Measurements from ENCODE around the gene DRICH1. TPM values are rescaled to one million over a fixed set of nuclear protein-coding genes. Genes with fewer than 3 reads are reported as not detected.

DRICH1 gene
- total and polyA plus RNA-seq, 2 of the 8 experiments (the other 6 are each of a cell fraction or from before 2014, with no cell fraction given): 0.21 to 0.28 TPM

DNA sequence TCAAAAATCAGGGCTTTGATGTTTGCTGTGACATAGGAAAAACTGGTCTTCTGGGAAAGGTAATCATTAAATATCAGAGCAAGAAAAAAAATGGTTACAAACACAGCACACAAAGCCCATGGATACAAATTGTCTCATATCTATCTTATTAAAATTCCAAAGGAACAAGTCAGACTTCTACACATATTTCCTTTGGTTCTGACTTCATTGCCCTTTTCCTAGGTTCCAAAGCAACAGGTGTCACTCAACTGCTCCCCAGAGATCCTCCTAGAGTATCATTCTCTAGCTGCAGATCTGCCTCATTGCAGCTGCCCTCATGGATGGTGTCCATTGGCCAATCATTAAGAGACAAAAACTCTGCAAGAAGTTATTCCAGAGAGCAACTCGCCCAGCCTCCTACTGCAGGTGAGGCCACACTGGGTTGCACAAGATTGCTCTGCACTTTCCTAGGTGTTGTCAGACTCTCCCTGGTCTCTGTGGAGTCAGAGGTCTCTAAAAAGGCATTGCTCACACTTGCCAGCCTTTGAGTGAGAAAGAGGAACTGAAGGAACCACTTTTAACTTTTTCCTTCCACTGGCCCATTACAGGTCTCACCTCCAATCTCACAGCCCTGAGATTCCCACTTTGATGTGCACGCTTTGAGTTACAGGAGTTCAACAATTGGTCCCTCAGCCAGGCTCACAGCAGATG lies 5.7 kb downstream of the DRICH1 start:
- no peak overlapping the region for H4K8ac ChIP-seq (ENCODE audit: extremely low read depth, insufficient read depth, low read length)
- CTCF ChIA-PET (ENCODE audit: partially characterized antibody): interaction anchor here (0.6 kb wide), 1 partner anchor 12 kb away, joined by 3 read pairs; no protein-coding TSS in a partner anchor
- no peak overlapping the region for H2AFZ ChIP-seq (ENCODE audit: low read length)
- TF ChIP-seq SP4 (IDR thresholded peaks at IDR 0.05; ENCODE audit: low read length) (no peak), SP1 (IDR thresholded peaks at IDR 0.05; ENCODE audit: low read depth, low read length) (no peak), SIX5 (IDR thresholded peaks at IDR 0.05; ENCODE audit: low read depth, low read length) (no peak), CEBPB (IDR thresholded peaks at IDR 0.05; ENCODE audit: low read depth, low read length) (no peak), CHD2 (IDR thresholded peaks at IDR 0.05; ENCODE audit: low read length) (no peak), CBX5 (IDR thresholded peaks at IDR 0.05; ENCODE audit: low read depth, low read length) (no peak), SUZ12 (IDR thresholded peaks at IDR 0.05; ENCODE audit: low read length) (no peak), KDM4A (IDR thresholded peaks at IDR 0.05; ENCODE audit: low read depth, low read length, severe bottlenecking) (no peak), TAF7 (optimal IDR thresholded peaks at IDR 0.05; ENCODE audit: borderline replicate concordance, low read depth, low read length) (no peak), RXRA (IDR thresholded peaks at IDR 0.05; ENCODE audit: insufficient read depth, low read depth, low read length) (no peak), SIN3A (conservative IDR thresholded peaks at IDR 0.05 in 1 of 2, IDR thresholded peaks at IDR 0.05 in 1 of 2; ENCODE audit: low read depth in 1 of 2, low read length in 2 of 2) (no peak), POLR2A (IDR thresholded peaks at IDR 0.05; ENCODE audit: control extremely low read depth in 1 of 2, low read depth in 2 of 2, low read length in 2 of 2) (no peak)
- TF ChIP-seq, protein P1, sequence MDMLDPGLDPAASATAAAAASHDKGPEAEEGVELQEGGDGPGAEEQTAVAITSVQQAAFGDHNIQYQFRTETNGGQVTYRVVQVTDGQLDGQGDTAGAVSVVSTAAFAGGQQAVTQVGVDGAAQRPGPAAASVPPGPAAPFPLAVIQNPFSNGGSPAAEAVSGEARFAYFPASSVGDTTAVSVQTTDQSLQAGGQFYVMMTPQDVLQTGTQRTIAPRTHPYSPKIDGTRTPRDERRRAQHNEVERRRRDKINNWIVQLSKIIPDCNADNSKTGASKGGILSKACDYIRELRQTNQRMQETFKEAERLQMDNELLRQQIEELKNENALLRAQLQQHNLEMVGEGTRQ (IDR thresholded peaks at IDR 0.05; ENCODE audit: low read length): no peak

More for the DNA sequence above, 5.7 kb downstream of the DRICH1 start:
- no peak overlapping the region for H3K9ac ChIP-seq (replicated peaks in 1 of 4; ENCODE audit: extremely low read depth in 1 of 4, low read depth in 3 of 4, low read length in 3 of 4)
- no peak overlapping the region for H2AK5ac ChIP-seq (ENCODE audit: low read depth, low read length)
- no peak overlapping the region for H2BK12ac ChIP-seq (ENCODE audit: low read depth, low read length)
- no peak overlapping the region for H3K4me3 ChIP-seq (ENCODE audit: extremely low read depth in 1 of 4, insufficient read depth in 2 of 4, low read depth in 3 of 4, low read length in 4 of 4)
- H3K4ac ChIP-seq (replicated peaks; ENCODE audit: insufficient read length, low read depth, low read length): no peak overlapping the region
- POLR2A ChIA-PET (ENCODE audit: partially characterized antibody): no interaction called here
- no peak for DNase-seq (ENCODE audit: low read depth in 1 of 2, low spot score in 2 of 2)
- no peak overlapping the region for H2BK120ac ChIP-seq (replicated peaks; ENCODE audit: low read depth, low read length)
- H3K23ac ChIP-seq (ENCODE audit: insufficient read length): no peak overlapping the region
- H3K27ac ChIP-seq (ENCODE audit: low read depth, low read length): no peak overlapping the region
- no peak overlapping the region for H3K56ac ChIP-seq (replicated peaks; ENCODE audit: insufficient read length, low read depth, low read length)
- no peaks in the 10 kb centered on the region for H3K79me2 ChIP-seq (ENCODE audit: control insufficient read depth in 1 of 2, insufficient read depth in 2 of 2, low read length in 2 of 2)
- H2BK15ac ChIP-seq (ENCODE audit: low read length): no peak overlapping the region
- H3K18ac ChIP-seq (ENCODE audit: extremely low read depth, low read length): no peak overlapping the region
- no peaks in the 10 kb centered on the region for H3K36me3 ChIP-seq (ENCODE audit: control insufficient read depth in 2 of 4, insufficient read depth in 4 of 4, low read length in 3 of 4)
- H4K91ac ChIP-seq (replicated peaks; ENCODE audit: insufficient read length, low read length): no peak overlapping the region
- H2BK5ac ChIP-seq (ENCODE audit: low read depth, low read length): no peak overlapping the region
- H2BK20ac ChIP-seq (ENCODE audit: low read length): no peak overlapping the region
- H3K4me1 ChIP-seq (replicated peaks in 1 of 4; ENCODE audit: control insufficient read depth in 3 of 4, insufficient read depth in 4 of 4, low read length in 3 of 4): no peaks in the 10 kb centered on the region; a peak in 1 of 7 replicates
- no peak overlapping the region for H3K14ac ChIP-seq (ENCODE audit: insufficient read length)
- no peak overlapping the region for H3K4me2 ChIP-seq (ENCODE audit: insufficient read depth in 1 of 2, low read depth in 2 of 2, low read length in 2 of 2)
- no peak for FAIRE-seq
- no peaks in the 10 kb centered on the region for H4K20me1 ChIP-seq (replicated peaks in 1 of 2; ENCODE audit: control insufficient read depth in 1 of 2, insufficient read depth in 2 of 2, low read length in 2 of 2)
- no peaks in the 10 kb centered on the region; a peak in 2 of 7 replicates for H3K27me3 ChIP-seq (replicated peaks in 1 of 4; ENCODE audit: control insufficient read depth in 3 of 4, extremely low read depth in 1 of 4, insufficient read depth in 3 of 4, low read length in 3 of 4)
- no peak overlapping the region for H4K5ac ChIP-seq (ENCODE audit: insufficient read length, low read depth, low read length)
- H3K23me2 ChIP-seq (ENCODE audit: low read depth, low read length): no peaks in the 10 kb centered on the region
- H3K79me1 ChIP-seq (ENCODE audit: low read depth, low read length): no peaks in the 10 kb centered on the region
- no peaks in the 10 kb centered on the region for H3K9me3 ChIP-seq (ENCODE audit: insufficient read depth in 2 of 2, low read depth in 1 of 2, low read length in 1 of 2)
- 81% methylated on average over 2 of the region's 2 CpGs; no CpG with 5 or more reads in 1 of the 2 experiments for WGBS, 2 experiments (ENCODE audit: extremely low coverage in 1 of 2, insufficient coverage in 1 of 2, insufficient read length in 1 of 2, insufficient replicate concordance in 2 of 2, low coverage in 1 of 2, low lambda C conversion rate in 2 of 2, missing lambda C conversion rate in 1 of 2)

Data from H1 (cell line).